DND-41 (cell line): ENCODE data around the gene STARD3.

ENCODE experiments used
- CTCF ChIP-seq: IDR thresholded peaks from 2 replicates; pipeline ENCODE4 v1.5.1; 2012; ENCODE audit warnings: borderline replicate concordance, low read length, moderate library complexity, mild to moderate bottlenecking; ENCODE audit not compliant: poor library complexity, severe bottlenecking; ENCODE audit errors: extremely low read depth
- EZH2 ChIP-seq: IDR thresholded peaks from 3 replicates; pipeline ENCODE4 v1.6.1; 2012; ENCODE audit warnings: borderline replicate concordance, low read depth, mild to moderate bottlenecking, moderate library complexity, low read length, inconsistent platforms; ENCODE audit not compliant: severe bottlenecking

DNA sequence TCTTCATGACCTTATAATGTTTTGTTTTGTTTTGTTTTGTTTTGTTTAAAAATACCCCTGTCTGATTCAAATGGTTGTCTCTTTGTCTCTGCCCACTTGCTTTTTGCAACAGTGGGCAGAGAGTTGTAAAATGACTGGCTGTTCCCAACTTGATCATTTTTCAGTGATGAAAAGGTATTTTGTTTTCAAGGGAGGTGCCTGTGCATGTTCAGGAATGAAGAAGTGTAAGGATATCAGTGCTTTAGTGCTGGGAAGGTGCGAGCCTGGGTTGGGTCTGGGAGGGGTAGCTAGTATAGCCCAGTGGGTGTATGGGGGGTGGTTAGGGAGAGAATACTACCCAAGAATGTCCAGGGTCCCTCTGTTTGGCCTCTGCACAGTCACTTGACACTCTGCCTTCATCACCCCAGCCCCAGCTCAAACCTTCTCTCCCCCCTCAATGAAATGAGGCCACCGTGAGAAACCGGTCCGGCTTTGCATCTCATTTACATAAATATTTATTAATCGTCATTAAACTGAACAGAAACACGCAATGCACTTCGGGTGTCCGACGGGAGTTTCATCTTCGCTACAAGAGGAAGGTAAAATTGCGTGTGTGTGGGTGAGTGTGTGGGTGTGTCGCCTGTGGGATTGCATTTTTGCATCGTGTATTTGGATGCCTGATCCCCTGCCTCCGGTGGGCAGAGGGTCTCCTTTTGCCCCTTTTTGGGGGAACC lies 33.5 kb upstream of the STARD3 start:
- TF ChIP-seq CTCF = no peak
- TF ChIP-seq EZH2 = no peak
